Sigmoid colon (tissue), 4 donors: Measurements from ENCODE around the gene CTAGE4.
"Not testable (repeated sequence)": the region's sequence is repeated elsewhere in the genome, so short reads cannot be mapped to it uniquely, and the experiment has no call there.

Source experiments
- EP300 ChIP-seq, 4 donors: sonication (generic); formaldehyde crosslinking; IDR thresholded peaks; one replicate each; pipeline ENCODE4 v1.6.1; 2017; ENCODE audit warnings: antibody characterized with exemption in 4 of 4
- POLR2A ChIP-seq, 2 donors: fragments of 450-650 bp; IDR thresholded peaks; one replicate each; pipeline ENCODE4 v1.6.1; 2016; ENCODE audit warnings: antibody characterized with exemption in 2 of 2, mild to moderate bottlenecking in 2 of 2, moderate library complexity in 2 of 2
- POLR2AphosphoS5 ChIP-seq, 4 donors: sonication (generic); formaldehyde crosslinking; IDR thresholded peaks; one replicate each; pipeline ENCODE4 v1.6.1; 2017; ENCODE audit warnings: antibody characterized with exemption in 4 of 4
- TF ChIP-seq, protein P1 (sequence below), 4 experiments: fragments of 450-650 bp in 3 of 4; fragments of 200-600 bp in 1 of 4; IDR thresholded peaks; one replicate each; pipeline ENCODE4 v1.5.1; 2016 to 2019; ENCODE audit warnings: antibody characterized with exemption in 4 of 4, mild to moderate bottlenecking in 3 of 4, moderate library complexity in 2 of 4

DNA sequence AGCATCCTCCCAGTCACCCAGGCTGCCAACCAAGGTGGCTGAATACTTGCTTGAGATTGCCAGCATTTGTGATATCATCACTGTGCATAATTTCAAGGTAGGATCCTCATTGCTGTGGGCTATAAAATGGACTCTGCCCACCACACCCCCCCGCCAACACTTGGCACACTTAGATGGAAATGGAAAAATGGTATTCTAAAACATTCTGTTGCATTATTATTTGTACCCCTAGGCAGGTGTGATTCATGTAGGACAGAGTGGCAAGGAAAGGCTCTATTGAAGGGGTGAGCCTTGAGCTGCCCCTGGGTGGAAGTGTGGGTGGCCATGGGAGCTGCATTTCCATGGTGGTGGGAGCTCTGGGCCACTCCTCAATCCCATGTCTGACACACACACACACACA, 35.3 kb downstream of the CTAGE4 start:
- TF ChIP-seq, protein P1, sequence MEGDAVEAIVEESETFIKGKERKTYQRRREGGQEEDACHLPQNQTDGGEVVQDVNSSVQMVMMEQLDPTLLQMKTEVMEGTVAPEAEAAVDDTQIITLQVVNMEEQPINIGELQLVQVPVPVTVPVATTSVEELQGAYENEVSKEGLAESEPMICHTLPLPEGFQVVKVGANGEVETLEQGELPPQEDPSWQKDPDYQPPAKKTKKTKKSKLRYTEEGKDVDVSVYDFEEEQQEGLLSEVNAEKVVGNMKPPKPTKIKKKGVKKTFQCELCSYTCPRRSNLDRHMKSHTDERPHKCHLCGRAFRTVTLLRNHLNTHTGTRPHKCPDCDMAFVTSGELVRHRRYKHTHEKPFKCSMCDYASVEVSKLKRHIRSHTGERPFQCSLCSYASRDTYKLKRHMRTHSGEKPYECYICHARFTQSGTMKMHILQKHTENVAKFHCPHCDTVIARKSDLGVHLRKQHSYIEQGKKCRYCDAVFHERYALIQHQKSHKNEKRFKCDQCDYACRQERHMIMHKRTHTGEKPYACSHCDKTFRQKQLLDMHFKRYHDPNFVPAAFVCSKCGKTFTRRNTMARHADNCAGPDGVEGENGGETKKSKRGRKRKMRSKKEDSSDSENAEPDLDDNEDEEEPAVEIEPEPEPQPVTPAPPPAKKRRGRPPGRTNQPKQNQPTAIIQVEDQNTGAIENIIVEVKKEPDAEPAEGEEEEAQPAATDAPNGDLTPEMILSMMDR (IDR thresholded peaks at IDR 0.05): not testable (repeated sequence)
- not testable (repeated sequence) for TF ChIP-seq POLR2A, EP300, POLR2AphosphoS5 (IDR thresholded peaks at IDR 0.05)
